Loucy (cell line): ENCODE results near the gene MINDY2.

Source experiments
- EZH2phosphoT487 ChIP-seq: fragments of 200-600 bp; IDR thresholded peaks from 2 replicates; pipeline ENCODE4 v1.6.1; 2018; ENCODE audit warnings: antibody characterized with exemption, mild to moderate bottlenecking, moderate library complexity, borderline replicate concordance
- TF ChIP-seq, protein P1 (sequence below): fragments of 200-600 bp; sonication (generic); conservative IDR thresholded peaks from 2 replicates; pipeline ENCODE4 v1.5.1; 2014; ENCODE audit warnings: mild to moderate bottlenecking, antibody characterized with exemption, low read length

DNA sequence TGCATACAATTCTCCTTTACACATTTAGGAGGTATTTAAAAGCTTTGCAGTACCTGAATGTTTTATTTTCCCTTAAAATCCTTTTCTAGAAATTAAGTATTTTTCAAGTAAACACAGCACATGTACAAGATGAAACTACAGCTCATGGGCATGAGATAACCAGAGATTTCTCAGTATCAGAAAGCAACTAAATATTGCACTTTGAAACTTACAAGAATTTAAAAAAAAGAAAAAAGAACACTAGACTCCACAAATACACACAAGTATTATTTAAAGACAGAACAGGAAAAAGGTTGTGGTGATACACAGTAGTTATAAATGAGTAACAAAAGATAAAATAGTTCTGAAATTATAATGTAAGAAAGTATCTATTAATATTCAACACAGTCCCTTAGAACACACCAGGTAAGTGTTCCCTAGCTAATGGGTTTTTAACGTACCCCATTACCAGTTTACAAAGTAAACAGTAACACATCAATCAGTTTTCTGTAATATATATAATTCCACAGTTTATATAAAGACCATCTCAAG lies 127.1 kb downstream of the MINDY2 start:
- TF ChIP-seq EZH2phosphoT487: no peak
- TF ChIP-seq, protein P1, sequence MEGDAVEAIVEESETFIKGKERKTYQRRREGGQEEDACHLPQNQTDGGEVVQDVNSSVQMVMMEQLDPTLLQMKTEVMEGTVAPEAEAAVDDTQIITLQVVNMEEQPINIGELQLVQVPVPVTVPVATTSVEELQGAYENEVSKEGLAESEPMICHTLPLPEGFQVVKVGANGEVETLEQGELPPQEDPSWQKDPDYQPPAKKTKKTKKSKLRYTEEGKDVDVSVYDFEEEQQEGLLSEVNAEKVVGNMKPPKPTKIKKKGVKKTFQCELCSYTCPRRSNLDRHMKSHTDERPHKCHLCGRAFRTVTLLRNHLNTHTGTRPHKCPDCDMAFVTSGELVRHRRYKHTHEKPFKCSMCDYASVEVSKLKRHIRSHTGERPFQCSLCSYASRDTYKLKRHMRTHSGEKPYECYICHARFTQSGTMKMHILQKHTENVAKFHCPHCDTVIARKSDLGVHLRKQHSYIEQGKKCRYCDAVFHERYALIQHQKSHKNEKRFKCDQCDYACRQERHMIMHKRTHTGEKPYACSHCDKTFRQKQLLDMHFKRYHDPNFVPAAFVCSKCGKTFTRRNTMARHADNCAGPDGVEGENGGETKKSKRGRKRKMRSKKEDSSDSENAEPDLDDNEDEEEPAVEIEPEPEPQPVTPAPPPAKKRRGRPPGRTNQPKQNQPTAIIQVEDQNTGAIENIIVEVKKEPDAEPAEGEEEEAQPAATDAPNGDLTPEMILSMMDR: no peak
